Left kidney (tissue), 2 donors: ENCODE results near the gene KNCN. TPM values are rescaled to one million over a fixed set of nuclear protein-coding genes. Genes with fewer than 3 reads are reported as not detected.

Source experiments
- DNase-seq: peaks from one replicate; pipeline ENCODE4 v3.0.0-alpha.2; 2013
- polyA plus RNA-seq: library from polyadenylated mRNA; unstranded; fragments of 120-200 nt; gene quantifications from one replicate; pipeline ENCODE4 v1.2.1, GENCODE V29; 2013; ENCODE audit not compliant: insufficient read length

KNCN gene
- polyA plus RNA-seq, 1 donor: not detected

DNA sequence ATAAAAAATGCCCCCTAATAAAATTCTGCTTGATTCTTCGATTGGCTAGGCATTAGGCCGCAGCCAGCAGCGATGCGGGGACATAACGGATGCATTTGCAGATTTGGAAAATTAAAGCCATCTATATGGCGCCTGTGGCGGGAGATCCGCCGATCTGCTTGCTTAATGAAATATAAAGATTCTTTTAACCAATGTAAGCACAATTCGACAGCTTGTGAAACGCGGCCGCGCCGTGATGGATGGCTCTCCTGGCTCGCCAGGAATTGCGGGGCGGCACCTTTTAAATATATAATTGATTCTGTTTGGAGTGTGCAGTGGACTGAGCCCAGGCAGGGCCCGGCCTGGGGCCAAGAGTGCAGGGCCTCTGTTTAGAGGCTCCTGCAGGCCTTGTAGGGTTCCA is 53.8 kb downstream of the KNCN start:
- DNase-seq: no peak

GRCh38 chr1:46497020-46497419 is 54.4 kb downstream of the KNCN start:
- no peak for DNase-seq

DNA sequence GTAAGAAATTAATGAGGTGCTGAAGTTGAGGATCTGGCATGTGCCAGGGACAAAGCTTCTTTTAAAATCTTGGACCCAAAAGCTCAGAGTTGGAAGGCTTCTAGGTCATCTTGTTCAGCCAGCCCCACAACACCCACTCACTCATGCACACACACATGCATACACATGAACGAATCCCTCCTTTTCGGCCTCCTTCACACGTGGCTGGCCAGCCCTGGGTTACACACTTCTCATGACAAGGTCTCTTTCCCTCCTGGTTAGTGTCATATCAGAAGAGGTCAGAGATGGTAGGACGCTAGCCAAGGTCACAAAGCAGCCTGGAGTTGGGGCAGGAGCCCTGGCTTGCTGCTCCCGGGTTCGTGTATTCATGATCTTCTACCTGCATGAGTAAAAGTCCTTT is 54.9 kb downstream of the KNCN start:
- DNase-seq: no peak

DNA sequence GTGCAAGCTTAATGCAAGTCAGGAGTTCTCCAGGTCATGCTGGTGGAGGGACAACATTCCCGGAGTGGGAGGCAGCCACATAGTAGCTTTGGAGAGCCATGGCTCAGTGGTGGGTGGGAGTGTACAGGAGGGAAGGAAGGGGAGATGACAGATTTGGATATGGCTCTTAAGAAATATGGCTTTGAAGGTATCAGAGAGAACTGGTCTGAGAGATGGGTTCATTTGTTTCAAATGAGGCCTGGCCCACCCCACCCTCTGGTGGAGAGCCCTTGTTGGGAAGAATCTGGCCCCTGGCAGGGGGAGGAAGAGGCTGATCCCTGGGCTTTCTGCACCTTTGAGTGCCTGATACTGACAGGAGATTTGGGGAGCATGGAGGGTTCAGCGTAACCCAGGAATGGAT is 55.7 kb downstream of the KNCN start:
- no peak for DNase-seq

Other genes starting within 250 kb of the KNCN start
- 86.2 TPM for gene LRRC41, start 248.0 kb downstream of the KNCN start, polyA plus RNA-seq
- 377 TPM for gene UQCRH, start 247.9 kb downstream of the KNCN start, polyA plus RNA-seq
- 28.5 TPM for gene NSUN4, start 210.8 kb downstream of the KNCN start, polyA plus RNA-seq
- gene FAAH, start 157.3 kb downstream of the KNCN start, polyA plus RNA-seq: 21.4 TPM
- gene DMBX1, start 61.8 kb downstream of the KNCN start, polyA plus RNA-seq: not detected
- gene MKNK1, start 52.6 kb upstream of the KNCN start, polyA plus RNA-seq: 37.2 TPM
- 12.3 TPM for gene MOB3C, start 65.2 kb upstream of the KNCN start, polyA plus RNA-seq
- gene ATPAF1, start 116.7 kb upstream of the KNCN start, polyA plus RNA-seq: 111 TPM
- gene TEX38, start 120.2 kb upstream of the KNCN start, polyA plus RNA-seq: 0.62 TPM
- gene EFCAB14, start 167.5 kb upstream of the KNCN start, polyA plus RNA-seq: 109 TPM
- 2.2 TPM for gene CYP4B1, start 247.4 kb upstream of the KNCN start, polyA plus RNA-seq